ENCODE measurements around the gene MTCH2.

The MTCH2 gene

DNA sequence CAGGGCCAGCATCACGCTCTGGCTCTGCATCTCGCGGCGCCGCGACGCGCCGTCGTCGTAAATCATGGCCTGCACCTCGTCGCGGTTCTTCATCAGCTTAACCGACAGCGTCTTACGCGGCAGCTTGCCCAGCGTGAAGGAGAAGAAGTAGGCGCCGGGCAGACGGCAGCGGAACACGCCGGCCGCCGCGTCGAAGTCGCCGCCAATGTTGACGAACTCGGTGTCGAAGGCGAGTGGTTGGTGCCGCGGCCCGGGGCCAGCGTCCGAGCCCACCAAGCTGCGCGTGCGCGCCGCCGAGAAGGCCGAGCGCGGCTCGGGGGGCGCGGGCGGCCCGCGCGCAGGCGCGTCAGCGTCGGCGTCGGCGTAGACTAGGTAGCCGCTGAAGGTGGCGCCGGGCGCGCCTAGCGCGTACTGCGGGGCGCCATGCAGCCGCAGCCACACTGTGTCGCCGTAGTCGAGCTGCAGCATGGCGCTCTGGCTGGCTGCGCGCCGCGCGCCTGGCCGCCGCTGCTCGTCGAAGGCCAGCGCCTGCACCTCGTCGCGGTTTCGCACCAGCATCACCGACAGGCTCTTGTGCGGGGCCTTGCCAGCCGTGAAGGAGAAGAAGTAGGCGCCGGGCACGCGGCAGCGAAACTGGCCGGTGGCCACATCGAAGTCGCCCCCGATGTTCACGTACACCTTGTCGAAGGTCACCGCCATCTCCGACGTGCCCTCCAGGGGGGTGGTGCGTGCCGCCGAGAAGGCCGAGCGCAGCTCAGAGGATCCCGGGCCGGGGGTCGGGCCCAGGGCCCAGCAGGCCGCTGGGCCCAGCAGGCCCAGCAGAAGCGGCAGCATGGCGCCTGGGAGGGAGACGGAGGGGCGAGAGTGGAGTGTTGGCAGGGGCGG lies 52.1 kb downstream of the MTCH2 start:
- no peak overlapping the region for H3K27ac ChIP-seq
- TF ChIP-seq, protein P1, sequence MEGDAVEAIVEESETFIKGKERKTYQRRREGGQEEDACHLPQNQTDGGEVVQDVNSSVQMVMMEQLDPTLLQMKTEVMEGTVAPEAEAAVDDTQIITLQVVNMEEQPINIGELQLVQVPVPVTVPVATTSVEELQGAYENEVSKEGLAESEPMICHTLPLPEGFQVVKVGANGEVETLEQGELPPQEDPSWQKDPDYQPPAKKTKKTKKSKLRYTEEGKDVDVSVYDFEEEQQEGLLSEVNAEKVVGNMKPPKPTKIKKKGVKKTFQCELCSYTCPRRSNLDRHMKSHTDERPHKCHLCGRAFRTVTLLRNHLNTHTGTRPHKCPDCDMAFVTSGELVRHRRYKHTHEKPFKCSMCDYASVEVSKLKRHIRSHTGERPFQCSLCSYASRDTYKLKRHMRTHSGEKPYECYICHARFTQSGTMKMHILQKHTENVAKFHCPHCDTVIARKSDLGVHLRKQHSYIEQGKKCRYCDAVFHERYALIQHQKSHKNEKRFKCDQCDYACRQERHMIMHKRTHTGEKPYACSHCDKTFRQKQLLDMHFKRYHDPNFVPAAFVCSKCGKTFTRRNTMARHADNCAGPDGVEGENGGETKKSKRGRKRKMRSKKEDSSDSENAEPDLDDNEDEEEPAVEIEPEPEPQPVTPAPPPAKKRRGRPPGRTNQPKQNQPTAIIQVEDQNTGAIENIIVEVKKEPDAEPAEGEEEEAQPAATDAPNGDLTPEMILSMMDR (conservative IDR thresholded peaks at IDR 0.05): no peak
- TF ChIP-seq ZFX (IDR thresholded peaks at IDR 0.05): no peak

GRCh38 chr11:47589584-47589976 lies 52.8 kb downstream of the MTCH2 start:
- H3K27ac ChIP-seq: no peak overlapping the region
- no peak for TF ChIP-seq ZFX (IDR thresholded peaks at IDR 0.05)
- TF ChIP-seq, protein P1 (conservative IDR thresholded peaks at IDR 0.05): no peak

DNA sequence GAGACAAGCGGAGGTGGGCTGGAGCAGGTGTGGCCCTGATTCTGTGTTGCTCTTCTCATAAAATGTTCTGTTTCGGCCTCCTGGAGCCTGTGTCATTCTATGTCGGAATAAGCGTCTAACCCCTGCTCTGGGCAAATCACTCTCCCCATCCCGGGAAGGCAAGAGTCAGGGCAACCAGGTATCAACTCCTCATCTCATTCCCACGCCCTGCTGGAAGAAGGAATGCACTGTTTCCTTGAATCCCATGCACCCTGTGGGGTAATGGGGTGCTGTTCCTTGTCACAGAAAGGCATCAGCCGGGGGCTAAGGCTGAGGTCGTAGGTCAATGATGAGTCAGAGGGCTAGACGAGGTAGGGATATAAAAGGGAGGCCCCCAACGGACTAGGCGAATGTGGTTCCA lies 53.2 kb downstream of the MTCH2 start:
- no peak overlapping the region for H3K27ac ChIP-seq
- TF ChIP-seq, protein P1 (conservative IDR thresholded peaks at IDR 0.05): no peak
- no peak for TF ChIP-seq ZFX (IDR thresholded peaks at IDR 0.05)

DNA sequence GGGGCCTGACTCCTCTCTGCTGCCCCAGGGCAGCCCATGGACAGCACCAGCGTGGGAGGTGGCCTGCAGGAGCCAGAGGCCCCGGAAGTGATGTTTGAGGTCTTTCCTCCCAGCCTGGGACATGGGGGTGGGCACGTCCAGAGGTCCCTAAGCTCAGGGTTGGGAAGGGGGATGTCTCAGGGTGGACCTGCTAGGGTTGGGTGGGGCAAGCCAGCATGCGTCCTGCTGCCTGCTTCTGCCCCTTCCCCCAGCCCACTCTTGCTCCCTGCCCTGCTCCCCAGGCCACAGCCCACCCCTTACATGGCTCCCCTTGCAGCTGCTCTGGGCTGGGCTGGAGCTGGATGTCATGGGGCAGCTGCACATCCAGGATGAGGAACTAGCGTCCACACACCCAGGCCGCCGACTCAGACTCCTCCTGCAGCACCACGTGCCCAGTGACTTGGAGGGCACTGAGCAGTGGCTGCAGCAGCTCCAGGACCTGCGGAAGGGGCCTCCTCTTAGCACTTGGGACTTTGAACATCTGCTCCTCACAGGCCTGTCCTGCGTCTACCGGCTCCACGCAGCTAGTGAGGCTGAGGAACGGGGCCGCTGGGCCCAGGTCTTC lies 54.5 kb downstream of the MTCH2 start:
- H3K27ac ChIP-seq: no peak overlapping the region
- TF ChIP-seq, protein P1 (conservative IDR thresholded peaks at IDR 0.05): no peak
- TF ChIP-seq ZFX (IDR thresholded peaks at IDR 0.05): no peak

- TF ChIP-seq ZFX (IDR thresholded peaks at IDR 0.05): no peak
- TF ChIP-seq, protein P1 (conservative IDR thresholded peaks at IDR 0.05): no peak
- H3K27ac ChIP-seq: no peak overlapping the region
These were observed 55.2 kb downstream of the MTCH2 start for GRCh38 chr11:47587039-47587716.

GRCh38 chr11:47586098-47586855 lies 56.1 kb downstream of the MTCH2 start, which contains the start of gene FAM180B:
FAM180B (plus strand) TSS chr11:47586678; CDS start chr11:47586769, 91 bp downstream.
- no peak for TF ChIP-seq ZFX (IDR thresholded peaks at IDR 0.05)
- TF ChIP-seq, protein P1 (conservative IDR thresholded peaks at IDR 0.05): no peak
- no peak within 1 kb of the TSS for H3K27ac ChIP-seq
